KBM-7 (cell line): ENCODE measurements around the gene ZFPL1.

Source experiments
- DNase-seq: peaks from one replicate; pipeline ENCODE4 v3.0.0-alpha.2; 2015
- in situ Hi-C: fragments of 300-500 bp; cut with MboI; formaldehyde crosslinking; loops from 2 replicates; pipeline ENCODE4 v1.14.3; 2020; ENCODE audit warnings: low sequenced_read_pairs, low pct_unique_long_range_greater_than_20kb, mixed read lengths

The ZFPL1 gene

GRCh38 chr11:65059523-65059922, 24.5 kb upstream of the ZFPL1 start:
- in situ Hi-C loops = no loop called here
- no peak for DNase-seq

DNA sequence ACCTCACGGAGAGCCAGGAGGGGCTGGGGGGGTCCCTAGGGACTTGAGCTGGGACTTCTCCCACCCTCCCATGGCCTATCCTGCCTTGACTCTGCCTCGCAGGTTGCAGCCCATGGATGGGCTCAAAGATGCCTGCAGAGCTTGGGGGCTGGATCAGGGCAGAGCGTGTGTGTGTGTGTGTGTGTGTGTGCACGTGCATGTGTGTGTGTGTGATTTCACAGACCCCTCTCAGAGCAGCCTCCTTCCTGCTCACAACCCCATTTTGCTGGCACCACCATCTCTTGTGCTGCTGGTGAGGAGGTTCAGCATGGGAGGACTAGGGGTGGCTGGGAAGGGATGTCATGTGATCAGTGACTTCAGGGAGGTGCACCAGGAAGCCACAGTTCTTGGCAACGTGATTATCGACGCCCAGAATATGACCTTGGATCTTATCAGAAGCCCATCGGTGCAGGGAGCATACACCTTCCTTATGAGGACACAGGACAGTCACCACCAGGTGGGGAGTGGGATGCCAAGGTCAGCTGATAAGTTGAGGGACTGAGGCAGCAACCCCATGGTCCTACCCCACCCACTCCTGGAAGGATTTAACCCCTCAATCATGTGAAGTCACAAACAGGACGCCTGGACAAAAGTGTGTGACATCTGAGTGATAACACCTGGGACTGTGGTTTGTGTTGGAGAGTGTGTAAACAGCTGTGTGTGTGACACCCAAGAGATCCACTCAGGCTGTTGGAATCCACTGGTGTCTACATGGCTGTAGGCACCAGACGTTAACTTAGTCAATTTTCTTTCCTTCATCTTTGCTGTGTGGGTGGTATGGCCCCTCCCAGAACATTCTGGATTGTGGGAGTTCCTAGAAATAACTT, 23.8 kb upstream of the ZFPL1 start:
- DNase-seq = no peak
- in situ Hi-C loops = no loop called here

DNA sequence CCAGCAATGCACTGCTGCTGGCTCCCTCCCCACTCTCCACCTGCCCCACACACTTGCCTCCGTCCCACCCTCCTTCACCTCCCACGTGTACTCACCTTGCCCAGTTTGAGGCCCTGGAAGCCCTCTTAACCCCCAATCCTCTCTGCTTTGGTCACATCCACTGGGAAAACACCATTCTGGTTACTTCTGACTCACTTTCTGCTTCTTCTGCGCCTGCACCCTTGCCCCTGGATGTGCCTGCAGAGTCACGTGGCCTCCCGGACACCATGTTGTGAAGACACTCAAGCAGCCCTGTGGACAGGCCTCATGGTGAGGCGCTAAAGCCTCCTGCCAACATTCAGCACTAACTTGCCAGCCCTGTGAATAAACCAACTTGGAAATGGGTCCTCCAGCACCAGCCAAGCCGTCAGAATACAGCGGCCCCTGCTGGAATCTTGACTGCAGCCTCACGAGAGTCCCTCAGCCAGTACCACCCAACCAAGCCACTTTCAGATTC, 23.1 kb upstream of the ZFPL1 start:
- no peak for DNase-seq
- in situ Hi-C loops = no loop called here

GRCh38 chr11:65063532-65063931, 20.5 kb upstream of the ZFPL1 start:
- no peak for DNase-seq

DNA sequence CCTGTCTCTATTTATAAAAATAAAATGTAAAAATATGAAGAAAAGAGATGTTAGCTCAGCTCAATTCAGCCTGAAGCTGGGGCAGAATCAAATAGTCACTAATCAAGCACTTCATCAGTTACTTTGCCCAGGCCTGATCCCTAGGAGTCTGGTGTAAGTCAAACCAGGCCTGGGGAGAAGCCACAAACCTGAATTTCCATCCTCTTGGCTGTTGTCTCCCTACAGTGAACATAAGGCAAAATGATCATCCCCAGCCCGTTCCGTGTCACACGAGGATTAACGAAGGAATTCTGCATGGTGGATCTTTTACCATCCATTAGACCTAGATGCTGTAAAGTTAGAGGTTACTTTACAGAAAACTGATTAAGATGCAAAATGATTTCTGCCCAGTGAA, 19.2 kb upstream of the ZFPL1 start:
- no peak for DNase-seq
- in situ Hi-C loops = no loop called here

More at GRCh38 chr11:65063532-65063931, 20.5 kb upstream of the ZFPL1 start:
- in situ Hi-C loops = no loop called here

DNA sequence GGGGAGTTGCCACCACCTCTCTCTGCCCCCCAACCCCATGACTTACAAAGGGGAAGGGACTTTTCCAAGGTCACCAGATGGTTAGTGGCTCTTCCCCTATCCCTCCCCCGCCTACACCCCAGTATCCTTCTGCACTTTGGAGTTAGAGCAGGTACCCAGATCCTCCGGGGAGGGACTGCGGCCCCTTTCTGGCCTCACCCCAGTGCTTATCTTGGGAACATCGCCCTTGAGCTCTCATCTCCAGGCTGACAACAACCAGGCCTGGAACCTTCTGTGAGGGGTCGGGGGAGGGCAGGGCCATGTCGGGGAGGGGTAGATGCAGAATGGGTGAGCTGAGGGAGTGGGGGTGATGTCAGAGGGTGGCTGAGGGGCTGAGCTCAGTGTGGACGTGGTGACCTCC, 18.2 kb upstream of the ZFPL1 start:
- no peak for DNase-seq
- in situ Hi-C loops = no loop called here

- in situ Hi-C loops = no loop called here
- no peak for DNase-seq
These were observed 17.7 kb upstream of the ZFPL1 start for GRCh38 chr11:65066315-65066714.

DNA sequence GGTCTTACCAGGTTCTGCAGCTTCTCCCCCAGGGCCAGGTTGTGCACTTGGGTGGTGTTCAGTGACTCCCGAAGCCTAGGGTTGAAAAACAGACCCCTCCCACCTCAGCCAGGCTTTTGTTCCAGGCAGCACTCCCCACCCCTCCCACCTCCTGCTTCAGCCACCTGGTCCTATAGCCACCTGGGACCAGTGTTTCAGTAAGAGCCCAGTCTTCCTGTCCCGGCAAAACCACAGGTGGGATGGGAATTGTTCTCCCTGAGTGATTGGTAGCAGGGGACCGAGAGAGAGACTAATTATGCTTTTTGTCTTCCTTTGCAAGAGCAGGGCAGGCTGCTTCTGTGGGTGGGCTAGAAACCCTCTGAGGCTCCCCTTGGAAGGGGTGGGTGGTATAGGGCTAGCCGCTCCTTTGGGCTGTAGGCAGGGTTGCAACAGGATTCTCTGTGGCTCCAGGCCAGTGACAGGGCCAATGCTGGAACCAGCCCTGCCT, 17.2 kb upstream of the ZFPL1 start:
- in situ Hi-C loops = no loop called here
- DNase-seq = no peak

GRCh38 chr11:65067446-65067845, 16.6 kb upstream of the ZFPL1 start:
- in situ Hi-C loops = no loop called here
- no peak for DNase-seq

DNA sequence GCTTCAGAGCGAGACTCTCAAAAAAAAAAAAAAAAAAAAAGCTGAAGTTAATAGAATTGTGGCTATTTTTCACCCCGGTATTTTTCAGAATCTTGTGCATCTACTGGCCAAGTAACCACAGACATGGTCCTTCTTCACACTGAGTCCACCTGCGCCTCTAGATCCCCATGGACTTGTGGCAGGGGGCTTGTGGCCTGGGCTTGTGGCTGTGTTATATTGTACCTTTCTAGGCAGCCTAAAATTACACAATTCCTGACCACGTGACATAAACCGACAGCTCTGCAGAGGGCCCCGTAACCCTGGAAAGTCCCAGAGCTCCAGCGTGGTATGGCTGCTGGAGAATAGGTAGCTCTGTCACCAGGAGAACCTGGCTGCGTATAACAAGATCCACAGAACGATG, 14.8 kb upstream of the ZFPL1 start:
- DNase-seq = no peak
- in situ Hi-C loops = no loop called here

GRCh38 chr11:65071907-65072630, 12.0 kb upstream of the ZFPL1 start:
- no peak for DNase-seq
- in situ Hi-C loops = no loop called here

GRCh38 chr11:65072631-65072966, 11.4 kb upstream of the ZFPL1 start:
- DNase-seq = no peak
- in situ Hi-C loops = no loop called here

GRCh38 chr11:65077451-65077850, 6.6 kb upstream of the ZFPL1 start:
- in situ Hi-C loops = no loop called here
- DNase-seq = no peak

GRCh38 chr11:65078151-65078550, 5.9 kb upstream of the ZFPL1 start:
- in situ Hi-C loops = no loop called here
- DNase-seq = peak; percentile 74

DNA sequence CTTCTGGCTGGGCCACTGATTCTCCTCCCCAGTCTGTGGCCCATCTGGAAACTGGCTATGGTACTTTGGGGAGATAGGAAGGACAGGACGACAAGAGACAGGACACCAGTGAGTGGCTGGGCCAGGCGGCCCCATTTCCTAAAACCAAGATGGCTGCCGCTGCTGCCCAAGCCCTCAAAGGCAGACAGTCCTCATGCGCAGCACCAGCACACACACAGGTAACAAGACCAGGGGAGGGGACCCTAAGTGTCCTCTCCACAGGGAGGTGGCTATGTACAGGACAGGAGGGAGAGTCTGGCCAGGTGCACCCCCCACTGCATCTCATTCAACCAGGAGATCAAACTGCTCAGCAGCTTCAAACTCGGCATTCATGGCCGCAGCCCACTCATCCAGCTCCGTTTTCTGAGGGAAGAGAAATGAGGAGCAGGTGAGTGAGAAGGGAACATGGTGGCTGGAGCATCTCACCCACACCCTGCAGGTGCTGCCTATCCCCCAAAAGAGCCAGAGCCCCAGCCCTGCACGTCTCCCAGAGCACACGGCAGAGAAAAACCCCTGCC, 5.2 kb upstream of the ZFPL1 start:
- in situ Hi-C loops = no loop called here
- no peak for DNase-seq

GRCh38 chr11:65083134-65083833, 738 bp upstream of the ZFPL1 start:
- in situ Hi-C loops = no loop called here
- no peak for DNase-seq

DNA sequence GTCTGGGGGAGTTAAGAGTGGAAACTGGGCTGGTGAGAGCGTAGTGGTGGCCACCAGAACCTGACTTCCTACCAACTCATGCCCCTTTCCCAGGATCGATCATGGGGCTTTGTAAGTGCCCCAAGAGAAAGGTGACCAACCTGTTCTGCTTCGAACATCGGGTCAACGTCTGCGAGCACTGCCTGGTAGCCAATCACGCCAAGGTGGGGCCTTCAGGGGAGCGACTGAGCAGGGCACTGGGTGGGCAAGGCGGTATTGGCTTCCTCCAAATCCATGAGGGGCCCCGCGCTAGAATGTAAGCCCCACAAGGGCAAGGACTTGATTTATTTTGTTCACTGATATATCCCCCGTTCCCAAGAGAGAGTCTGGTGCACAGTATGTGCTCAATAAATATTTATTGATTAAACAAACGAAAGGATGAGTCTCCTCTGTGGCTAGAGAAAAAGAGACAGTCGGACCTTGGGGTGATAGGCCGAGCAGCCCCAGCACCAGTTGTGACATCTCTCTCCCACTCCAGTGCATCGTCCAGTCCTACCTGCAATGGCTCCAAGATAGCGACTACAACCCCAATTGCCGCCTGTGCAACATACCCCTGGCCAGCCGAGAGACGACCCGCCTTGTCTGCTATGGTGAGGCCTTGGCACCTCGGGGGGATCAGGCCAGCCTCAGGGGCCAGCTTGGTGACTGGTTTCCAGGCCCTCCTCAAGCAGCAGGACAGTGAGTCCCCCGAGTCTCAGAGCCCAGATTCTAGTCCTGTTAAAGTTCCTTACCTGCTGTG, 765 bp downstream of the ZFPL1 start:
- DNase-seq = no peak
- in situ Hi-C loops = no loop called here

DNA sequence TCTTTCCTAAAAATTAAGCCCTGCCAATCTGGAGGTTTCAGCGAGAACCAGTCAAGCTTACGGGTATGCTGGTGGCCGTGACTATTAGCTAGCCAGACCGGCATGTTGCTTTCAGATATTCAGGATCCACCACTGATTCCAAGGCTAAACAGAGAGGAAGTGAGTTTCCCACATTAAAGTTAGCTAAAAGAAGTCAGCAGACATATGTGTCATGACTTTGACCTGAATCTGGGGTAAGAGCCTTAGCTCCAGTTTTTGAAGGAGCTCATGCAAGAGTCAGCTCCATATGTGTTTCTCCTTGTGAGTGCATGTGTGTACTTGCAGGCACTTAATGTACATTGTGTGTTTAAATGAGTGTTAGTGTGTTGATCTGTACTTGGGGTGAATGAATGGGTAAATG, 1.4 kb downstream of the ZFPL1 start:
- in situ Hi-C loops = no loop called here
- DNase-seq = no peak

DNA sequence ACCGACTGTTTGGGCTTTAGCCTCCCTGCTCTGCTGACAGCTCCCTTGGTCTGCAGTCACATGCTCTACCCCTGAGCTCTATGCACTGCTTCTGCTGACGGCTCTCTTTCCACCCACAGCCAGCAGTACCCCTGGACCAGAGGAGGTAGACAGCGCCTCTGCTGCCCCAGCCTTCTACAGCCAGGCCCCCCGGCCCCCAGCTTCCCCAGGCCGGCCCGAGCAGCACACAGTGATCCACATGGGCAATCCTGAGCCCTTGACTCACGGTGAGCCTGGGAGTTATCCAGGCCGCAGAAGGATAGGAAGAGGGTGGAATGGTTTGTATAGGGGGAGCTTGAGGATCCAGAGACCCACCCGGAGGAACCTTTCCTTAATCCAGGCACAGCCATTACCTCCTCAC, 2.8 kb downstream of the ZFPL1 start:
- in situ Hi-C loops = no loop called here
- no peak for DNase-seq
